ENCODE measurements around the gene DISP2.

The DISP2 gene

DNA sequence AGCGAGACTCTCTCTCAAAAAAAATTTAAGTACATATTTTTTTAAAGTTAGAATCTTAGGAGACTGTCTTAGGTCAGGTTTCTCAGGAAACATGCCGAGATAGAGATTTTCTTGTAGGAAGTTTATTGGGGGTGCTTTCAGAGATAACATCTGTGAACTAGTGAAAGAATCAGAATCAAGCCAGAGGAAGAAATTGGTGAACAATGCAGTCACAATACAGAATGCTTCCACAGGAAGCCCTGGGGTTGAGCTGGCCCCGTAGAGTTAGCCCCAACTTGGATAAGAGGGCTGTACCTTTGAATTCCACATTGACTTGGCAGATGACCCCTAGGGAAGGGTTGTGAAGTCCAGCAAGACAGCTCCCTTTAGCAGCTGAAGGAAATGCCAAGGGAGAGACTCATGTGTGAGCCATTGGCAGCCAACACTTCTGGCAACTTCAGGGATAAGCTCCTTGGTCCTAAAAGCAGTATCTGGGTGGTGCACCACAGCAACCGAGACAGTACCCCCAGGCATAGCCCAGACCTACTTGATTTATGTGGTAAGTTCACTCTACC, 43.2 kb upstream of the DISP2 start:
- Histone ChIP-seq H3K4me1 (ENCODE audit: control insufficient read depth, insufficient read depth, low read length) (no peaks in the 10 kb centered on the region; the same call in 1 of the 2 replicates), H3K36me3 (ENCODE audit: control insufficient read depth in 2 of 2, insufficient read depth in 1 of 2, low read length in 2 of 2) (no peaks in the 10 kb centered on the region), H3K9me3 (ENCODE audit: control insufficient read depth, insufficient read depth, low read depth, low read length) (no peaks in the 10 kb centered on the region), H3K27ac (ENCODE audit: extremely low read depth, low read depth, low read length) (no peak overlapping the region), H3K4me3 (ENCODE audit: low read depth, low read length) (no peak overlapping the region)
- POLR2A ChIA-PET: no interaction called here
- CTCF ChIA-PET: interaction anchor here (0.7 to 16.0 kb wide), 6 partner anchors 23 to 268 kb away, joined by 3 to 248 read pairs (median 4); no protein-coding TSS in a partner anchor
- no peak for TF ChIP-seq ZNF548 (tag by site-specific recombination; IDR thresholded peaks at IDR 0.05)
- TF ChIP-seq ZBTB48 (tag by site-specific recombination; IDR thresholded peaks at IDR 0.05): 0 out of 2 replicates have a peak, but pooled peaks have one; percentile 19

GRCh38 chr15:40316931-40317330, 41.1 kb upstream of the DISP2 start:
- POLR2A ChIA-PET: no interaction called here
- Histone ChIP-seq H3K4me1 (ENCODE audit: control insufficient read depth, insufficient read depth, low read length) (peaks cover 4% of the 10 kb centered on the region; the same call in 1 of the 2 replicates), H3K4me3 (ENCODE audit: low read depth, low read length) (no peak overlapping the region), H3K9me3 (ENCODE audit: control insufficient read depth, insufficient read depth, low read depth, low read length) (no peaks in the 10 kb centered on the region), H3K36me3 (ENCODE audit: control insufficient read depth in 2 of 2, insufficient read depth in 1 of 2, low read length in 2 of 2) (no peaks in the 10 kb centered on the region), H3K27ac (ENCODE audit: extremely low read depth, low read depth, low read length) (no peak overlapping the region)
- TF ChIP-seq ZNF76 (tag by site-specific recombination; IDR thresholded peaks at IDR 0.05; ENCODE audit: borderline replicate concordance, low read depth) (no peak), ZNF266 (tag by site-specific recombination; IDR thresholded peaks at IDR 0.05; ENCODE audit: low read depth) (no peak), GLIS1 (tag by site-specific recombination; IDR thresholded peaks at IDR 0.05) (peak; percentile 82), ZNF629 (tag by site-specific recombination; IDR thresholded peaks at IDR 0.05) (no peak), ZNF48 (tag by site-specific recombination; IDR thresholded peaks at IDR 0.05) (no peak), ZNF335 (tag by site-specific recombination; conservative IDR thresholded peaks at IDR 0.05) (no peak), PRDM1 (tag by site-specific recombination; IDR thresholded peaks at IDR 0.05) (no peak), ZIC2 (tag by site-specific recombination; IDR thresholded peaks at IDR 0.05) (peak; percentile 30; the same call in 1 of the 2 replicates), MZF1 (tag by site-specific recombination; IDR thresholded peaks at IDR 0.05; ENCODE audit: borderline replicate concordance) (no peak)
- CTCF ChIA-PET: interaction anchor here (0.6 to 16.0 kb wide), 5 partner anchors 21 to 121 kb away, joined by 3 to 248 read pairs (median 3); no protein-coding TSS in a partner anchor

- peak; percentile 24; the same call in 1 of the 2 replicates for TF ChIP-seq PRDM6 (tag by site-specific recombination; IDR thresholded peaks at IDR 0.05)
- no peak for TF ChIP-seq ZBTB20 (tag by site-specific recombination; IDR thresholded peaks at IDR 0.05)
- TF ChIP-seq ZNF473 (tag by site-specific recombination; IDR thresholded peaks at IDR 0.05): no peak
- TF ChIP-seq ZEB2 (tag by site-specific recombination; IDR thresholded peaks at IDR 0.05): no peak
- TF ChIP-seq KLF16 (tag by site-specific recombination; IDR thresholded peaks at IDR 0.05): no peak
- no peak for TF ChIP-seq BCL11B (tag by site-specific recombination; IDR thresholded peaks at IDR 0.05; ENCODE audit: low read depth)
- TF ChIP-seq ZNF561 (tag by site-specific recombination; IDR thresholded peaks at IDR 0.05; ENCODE audit: borderline replicate concordance): no peak
- Histone ChIP-seq H3K36me3 (ENCODE audit: control insufficient read depth in 2 of 2, insufficient read depth in 1 of 2, low read length in 2 of 2) (no peaks in the 10 kb centered on the region), H3K4me1 (ENCODE audit: control insufficient read depth, insufficient read depth, low read length) (peaks cover 8% of the 10 kb centered on the region; the same call in 1 of the 2 replicates), H3K4me3 (ENCODE audit: low read depth, low read length) (no peak overlapping the region), H3K27ac (ENCODE audit: extremely low read depth, low read depth, low read length) (no peak overlapping the region), H3K9me3 (ENCODE audit: control insufficient read depth, insufficient read depth, low read depth, low read length) (no peaks in the 10 kb centered on the region)
- POLR2A ChIA-PET: interaction anchor here (1.1 kb wide), 1 partner anchor 27 kb away, joined by 3 read pairs; no protein-coding TSS in a partner anchor
- CTCF ChIA-PET: interaction anchor here (1.2 to 16.0 kb wide), 2 partner anchors 21 to 42 kb away, joined by 6 to 248 read pairs; no protein-coding TSS in a partner anchor
These were observed 40.4 kb upstream of the DISP2 start for GRCh38 chr15:40317580-40317979.

Data from HEK293 (cell line).